ENCODE data around the gene IDI1.

GRCh38 chr10:1044964-1045363 lies 4.0 kb downstream of the IDI1 start:
- no peak for TF ChIP-seq CTCF (IDR thresholded peaks at IDR 0.05)
- TF ChIP-seq POLR2A (IDR thresholded peaks at IDR 0.05), result no peak
